AG09319 (cell line): Measurements from ENCODE around the gene NLGN4Y.
"Not testable (repeated sequence)": the region's sequence is repeated elsewhere in the genome, so short reads cannot be mapped to it uniquely, and the experiment has no call there.

Experiments
- DNase-seq: peaks from one replicate; pipeline ENCODE4 v3.0.0-alpha.2; 2010; ENCODE audit warnings: low read depth; ENCODE audit errors: extremely low read depth
- CTCF ChIP-seq: IDR thresholded peaks from 2 replicates; pipeline ENCODE4 v1.5.1; 2011; ENCODE audit warnings: low read depth, mild to moderate bottlenecking, inconsistent platforms, low read length, moderate library complexity

NLGN4Y gene

GRCh38 chrY:14825728-14826127, 301.4 kb downstream of the NLGN4Y start:
- DNase-seq: no peak
- no peak for TF ChIP-seq CTCF

GRCh38 chrY:14828531-14828930, 304.2 kb downstream of the NLGN4Y start:
- TF ChIP-seq CTCF: no peak
- DNase-seq: no peak

GRCh38 chrY:14829366-14829885, 305.1 kb downstream of the NLGN4Y start:
- no peak for DNase-seq
- TF ChIP-seq CTCF: no peak

- TF ChIP-seq CTCF: no peak
- DNase-seq: no peak
Observed at GRCh38 chrY:14834103-14835060, 310.1 kb downstream of the NLGN4Y start.

- TF ChIP-seq CTCF: no peak
- DNase-seq: no peak
Observed at GRCh38 chrY:14837466-14837865, 313.1 kb downstream of the NLGN4Y start.

GRCh38 chrY:14850734-14851133, 326.4 kb downstream of the NLGN4Y start:
- TF ChIP-seq CTCF: no peak
- DNase-seq: no peak

- DNase-seq: no peak
- no peak for TF ChIP-seq CTCF
Observed at GRCh38 chrY:14860448-14860847, 336.1 kb downstream of the NLGN4Y start.

- DNase-seq: not testable (repeated sequence)
Observed at GRCh38 chrY:14861033-14861432, 336.7 kb downstream of the NLGN4Y start.
